ENCODE data around the gene ING2. TPM values are rescaled to one million over a fixed set of nuclear protein-coding genes. Genes with fewer than 3 reads are reported as not detected.

ING2 gene
- total RNA-seq, 3 donors from 2014 or later = 7.9 to 23.0 (median 13.8) TPM

DNA sequence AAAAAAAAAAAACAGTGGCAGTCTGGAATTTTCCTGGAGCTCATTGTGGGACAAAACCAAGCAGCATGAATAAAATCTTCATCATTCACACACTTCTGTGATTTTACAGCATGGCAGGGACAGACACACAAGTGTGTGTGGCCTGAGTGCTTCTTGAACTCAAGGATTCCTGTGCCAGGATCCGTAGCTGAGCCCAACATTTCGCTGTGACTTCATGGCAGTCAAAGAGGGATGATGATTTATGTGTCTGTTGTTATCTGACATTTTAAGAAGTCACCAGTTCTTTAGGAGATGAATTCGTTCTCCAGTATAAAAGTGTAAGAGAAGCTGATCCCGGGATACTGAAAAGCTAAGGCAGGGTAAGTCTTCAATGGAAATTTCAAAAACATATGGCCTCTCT is 57.0 kb downstream of the ING2 start:
- H3K36me3 ChIP-seq = no peaks in the 10 kb centered on the region
- H3K4me1 ChIP-seq = no peaks in the 10 kb centered on the region
- no peaks in the 10 kb centered on the region for H3K9me3 ChIP-seq
- intact Hi-C loops (cut with DNase I; ENCODE audit: low total_unique reads) = no loop called here
- no peak overlapping the region for H3K27ac ChIP-seq
- no peaks in the 10 kb centered on the region for H3K27me3 ChIP-seq
- TF ChIP-seq POLR2AphosphoS5 (IDR thresholded peaks at IDR 0.05) (no peak), POLR2A (IDR thresholded peaks at IDR 0.05) (no peak)
- TF ChIP-seq, protein P1, sequence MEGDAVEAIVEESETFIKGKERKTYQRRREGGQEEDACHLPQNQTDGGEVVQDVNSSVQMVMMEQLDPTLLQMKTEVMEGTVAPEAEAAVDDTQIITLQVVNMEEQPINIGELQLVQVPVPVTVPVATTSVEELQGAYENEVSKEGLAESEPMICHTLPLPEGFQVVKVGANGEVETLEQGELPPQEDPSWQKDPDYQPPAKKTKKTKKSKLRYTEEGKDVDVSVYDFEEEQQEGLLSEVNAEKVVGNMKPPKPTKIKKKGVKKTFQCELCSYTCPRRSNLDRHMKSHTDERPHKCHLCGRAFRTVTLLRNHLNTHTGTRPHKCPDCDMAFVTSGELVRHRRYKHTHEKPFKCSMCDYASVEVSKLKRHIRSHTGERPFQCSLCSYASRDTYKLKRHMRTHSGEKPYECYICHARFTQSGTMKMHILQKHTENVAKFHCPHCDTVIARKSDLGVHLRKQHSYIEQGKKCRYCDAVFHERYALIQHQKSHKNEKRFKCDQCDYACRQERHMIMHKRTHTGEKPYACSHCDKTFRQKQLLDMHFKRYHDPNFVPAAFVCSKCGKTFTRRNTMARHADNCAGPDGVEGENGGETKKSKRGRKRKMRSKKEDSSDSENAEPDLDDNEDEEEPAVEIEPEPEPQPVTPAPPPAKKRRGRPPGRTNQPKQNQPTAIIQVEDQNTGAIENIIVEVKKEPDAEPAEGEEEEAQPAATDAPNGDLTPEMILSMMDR (IDR thresholded peaks at IDR 0.05) = no peak
- H3K4me3 ChIP-seq = no peak overlapping the region
- DNase-seq (ENCODE audit: low spot score in 2 of 2) = no peak

Other genes starting within 250 kb of the ING2 start
- not detected for gene CLDN22, start 184.8 kb upstream of the ING2 start, total RNA-seq
- not detected for gene CLDN24, start 182.6 kb upstream of the ING2 start, total RNA-seq
- gene CDKN2AIP, start 60.4 kb upstream of the ING2 start, total RNA-seq = 10 to 100 TPM; 22.2 to 37.3 (median 23.3) TPM
- gene RWDD4, start 154.1 kb downstream of the ING2 start, total RNA-seq = 10 to 100 TPM; 19.3 to 27.2 (median 20.8) TPM
- gene TRAPPC11, start 154.2 kb downstream of the ING2 start, total RNA-seq = 10 to 100 TPM; 39.0 to 86.8 (median 43.0) TPM

Measured in breast epithelium (tissue), 4 donors.